Testis (tissue), 2 donors: ENCODE data around the gene ERBB4.

Experiments used
- CTCF ChIP-seq, 3 experiments: fragments of 450-650 bp in 2 of 3; fragments of 200-600 bp in 1 of 3; sonication (generic) in 1 of 3; IDR thresholded peaks; one replicate each; pipeline ENCODE4 v1.5.1; 2016 to 2019; ENCODE audit warnings: antibody characterized with exemption in 3 of 3, mild to moderate bottlenecking in 2 of 3, moderate library complexity in 1 of 3
- POLR2A ChIP-seq: fragments of 450-650 bp; IDR thresholded peaks from one replicate; pipeline ENCODE4 v1.6.1; 2017; ENCODE audit warnings: antibody characterized with exemption, mild to moderate bottlenecking, moderate library complexity

DNA sequence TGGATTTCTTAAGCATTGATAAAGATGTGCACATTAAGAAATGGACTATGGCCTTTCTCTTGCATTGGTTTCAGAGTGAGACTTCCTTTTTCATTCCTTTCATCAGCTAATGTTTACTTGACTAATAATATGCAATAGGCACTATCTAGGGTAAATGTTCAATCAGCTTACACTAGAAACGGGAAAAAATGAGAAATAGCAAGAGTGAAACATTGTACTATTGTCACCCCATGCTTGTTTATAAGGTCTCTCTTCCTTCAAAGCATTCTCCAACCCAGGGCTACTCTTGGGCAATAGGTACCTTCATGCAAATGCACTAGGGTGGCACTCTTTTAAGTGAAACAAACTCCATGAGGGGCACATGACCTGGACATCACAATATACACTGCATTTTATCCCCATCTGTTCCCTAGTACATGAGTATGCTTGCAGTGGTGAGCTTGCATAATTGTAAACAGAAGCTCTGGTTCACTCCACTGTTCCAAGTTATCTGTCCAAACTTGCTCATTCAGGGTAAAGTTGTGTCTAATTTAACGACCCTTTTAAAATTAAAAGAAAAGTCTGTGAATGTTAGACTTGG is 402.3 kb downstream of the ERBB4 start:
- no peak for TF ChIP-seq CTCF (IDR thresholded peaks at IDR 0.05)
- TF ChIP-seq POLR2A, result no peak
